Endodermal cell (in vitro differentiated cells): ENCODE data around the gene FER. TPM values are rescaled to one million over a fixed set of nuclear protein-coding genes. Genes with fewer than 3 reads are reported as not detected.

Experiments used
- DNase-seq: peaks from one replicate; pipeline ENCODE4 v3.0.0-alpha.2; 2017
- H3K27ac ChIP-seq: 2 replicates; pipeline ENCODE4 v1.5.1; 2013; ENCODE audit warnings: mild to moderate bottlenecking, low read depth, low read length, moderate library complexity
- H3K27me3 ChIP-seq: 2 replicates; pipeline ENCODE4 v1.6.1; 2013; ENCODE audit warnings: mild to moderate bottlenecking, low read length, moderate library complexity; ENCODE audit not compliant: insufficient read depth, control insufficient read depth, poor library complexity, severe bottlenecking
- H3K36me3 ChIP-seq: 2 replicates; pipeline ENCODE4 v1.7.0; 2013; ENCODE audit warnings: mild to moderate bottlenecking, low read length, moderate library complexity; ENCODE audit not compliant: control insufficient read depth, insufficient read depth
- H3K4me1 ChIP-seq: one replicate; pipeline ENCODE4 v1.7.0; 2013; ENCODE audit warnings: low read length; ENCODE audit not compliant: control insufficient read depth, insufficient read depth
- H3K4me3 ChIP-seq: 2 replicates; pipeline ENCODE4 v1.5.1; 2013; ENCODE audit warnings: mild to moderate bottlenecking, low read length, moderate library complexity
- H3K9ac ChIP-seq: 2 replicates; pipeline ENCODE4 v1.6.1; 2013; ENCODE audit warnings: mild to moderate bottlenecking, low read length, moderate library complexity; ENCODE audit not compliant: poor library complexity, severe bottlenecking; ENCODE audit errors: extremely low read depth
- H3K9me3 ChIP-seq: 2 replicates; pipeline ENCODE4 v1.6.1; 2013; ENCODE audit warnings: mild to moderate bottlenecking, low read length, moderate library complexity; ENCODE audit not compliant: control insufficient read depth
- H3K27ac Mint-ChIP-seq: 2 replicates; pipeline ENCODE4 v1.8.0; 2020; ENCODE audit warnings: mixed read lengths
- H3K27me3 Mint-ChIP-seq: 2 replicates; pipeline ENCODE4 v1.8.0; 2021; ENCODE audit warnings: mild to moderate bottlenecking, mixed read lengths; ENCODE audit not compliant: insufficient read depth
- H3K36me3 Mint-ChIP-seq: 2 replicates; pipeline ENCODE4 v1.8.0; 2020; ENCODE audit warnings: low read depth, mixed read lengths
- H3K4me1 Mint-ChIP-seq: 2 replicates; pipeline ENCODE4 v1.8.0; 2020; ENCODE audit warnings: mixed read lengths
- H3K4me3 Mint-ChIP-seq: 2 replicates; pipeline ENCODE4 v1.8.0; 2020; ENCODE audit warnings: mild to moderate bottlenecking, moderate library complexity, mixed read lengths
- H3K9me3 Mint-ChIP-seq: 2 replicates; pipeline ENCODE4 v1.8.0; 2020; ENCODE audit warnings: mild to moderate bottlenecking, mixed read lengths
- WGBS, 2 experiments: methylation state at CpG; one replicate each; pipeline versions ENCODE4 v1.1.5 to v1.1.7; 2013; ENCODE audit warnings: missing lambda C conversion rate in 2 of 2, mixed read lengths in 1 of 2; ENCODE audit not compliant: insufficient coverage in 1 of 2, insufficient read length in 1 of 2; 5-methylcytosine and 5-hydroxymethylcytosine counted together
- total RNA-seq, 2 donors: library from RNA; stranded (reverse); fragmentation: NEBNext Ultra II Directional in 1 of 2; extraction: Animal tissue kit (Norgen Biotek cat#: 25700) in 1 of 2; gene quantifications; 2 replicates in 1 of 2; 3 replicates in 1 of 2; pipeline ENCODE4 v1.2.1, GENCODE V29; 2021
- TF ChIP-seq, protein P1 (sequence below): fragments of 200-600 bp; sonication (generic); conservative IDR thresholded peaks from 2 replicates; pipeline ENCODE4 v1.5.0; 2021; ENCODE audit warnings: antibody characterized with exemption, mild to moderate bottlenecking

The FER gene
- total RNA-seq, 2 donors from 2014 or later, result 24.5 to 26.8 TPM

DNA sequence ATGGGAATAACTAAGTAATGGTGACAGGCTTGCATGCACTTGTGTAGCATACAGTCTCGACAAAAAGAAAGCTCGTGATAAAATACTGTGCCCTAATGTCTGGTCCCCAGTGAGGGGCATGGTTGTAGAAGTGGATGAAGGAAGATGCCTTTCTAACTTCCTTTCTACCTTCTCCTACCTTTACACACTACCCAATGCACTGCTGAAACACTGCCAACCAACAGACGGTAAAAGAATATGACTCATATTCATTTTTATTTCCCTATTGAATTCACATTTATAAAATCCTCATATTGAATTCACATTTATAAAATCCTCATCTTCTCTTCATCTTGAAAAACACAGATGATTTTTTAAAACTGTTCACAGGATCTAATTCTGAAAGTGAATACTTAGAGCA is 439.1 kb downstream of the FER start:
- no peaks in the 10 kb centered on the region for H3K4me1 ChIP-seq
- 95% methylated on average over 3 of the region's 3 CpGs; no CpG with 5 or more reads in 1 of the 2 experiments for WGBS, 2 experiments
- H3K36me3 ChIP-seq, result no peaks in the 10 kb centered on the region
- no peak overlapping the region for H3K4me3 ChIP-seq
- Mint-ChIP-seq H3K27me3 (no peaks in the 10 kb centered on the region), H3K9me3 (no peaks in the 10 kb centered on the region), H3K4me1 (peaks cover 3% of the 10 kb centered on the region), H3K27ac (no peak overlapping the region), H3K36me3 (peaks cover 3% of the 10 kb centered on the region), H3K4me3 (no peak overlapping the region)
- H3K9ac ChIP-seq, result no peak overlapping the region
- TF ChIP-seq, protein P1, sequence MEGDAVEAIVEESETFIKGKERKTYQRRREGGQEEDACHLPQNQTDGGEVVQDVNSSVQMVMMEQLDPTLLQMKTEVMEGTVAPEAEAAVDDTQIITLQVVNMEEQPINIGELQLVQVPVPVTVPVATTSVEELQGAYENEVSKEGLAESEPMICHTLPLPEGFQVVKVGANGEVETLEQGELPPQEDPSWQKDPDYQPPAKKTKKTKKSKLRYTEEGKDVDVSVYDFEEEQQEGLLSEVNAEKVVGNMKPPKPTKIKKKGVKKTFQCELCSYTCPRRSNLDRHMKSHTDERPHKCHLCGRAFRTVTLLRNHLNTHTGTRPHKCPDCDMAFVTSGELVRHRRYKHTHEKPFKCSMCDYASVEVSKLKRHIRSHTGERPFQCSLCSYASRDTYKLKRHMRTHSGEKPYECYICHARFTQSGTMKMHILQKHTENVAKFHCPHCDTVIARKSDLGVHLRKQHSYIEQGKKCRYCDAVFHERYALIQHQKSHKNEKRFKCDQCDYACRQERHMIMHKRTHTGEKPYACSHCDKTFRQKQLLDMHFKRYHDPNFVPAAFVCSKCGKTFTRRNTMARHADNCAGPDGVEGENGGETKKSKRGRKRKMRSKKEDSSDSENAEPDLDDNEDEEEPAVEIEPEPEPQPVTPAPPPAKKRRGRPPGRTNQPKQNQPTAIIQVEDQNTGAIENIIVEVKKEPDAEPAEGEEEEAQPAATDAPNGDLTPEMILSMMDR, result no peak
- H3K9me3 ChIP-seq, result no peaks in the 10 kb centered on the region
- no peak for DNase-seq
- no peak overlapping the region for H3K27ac ChIP-seq
- H3K27me3 ChIP-seq, result no peaks in the 10 kb centered on the region

DNA sequence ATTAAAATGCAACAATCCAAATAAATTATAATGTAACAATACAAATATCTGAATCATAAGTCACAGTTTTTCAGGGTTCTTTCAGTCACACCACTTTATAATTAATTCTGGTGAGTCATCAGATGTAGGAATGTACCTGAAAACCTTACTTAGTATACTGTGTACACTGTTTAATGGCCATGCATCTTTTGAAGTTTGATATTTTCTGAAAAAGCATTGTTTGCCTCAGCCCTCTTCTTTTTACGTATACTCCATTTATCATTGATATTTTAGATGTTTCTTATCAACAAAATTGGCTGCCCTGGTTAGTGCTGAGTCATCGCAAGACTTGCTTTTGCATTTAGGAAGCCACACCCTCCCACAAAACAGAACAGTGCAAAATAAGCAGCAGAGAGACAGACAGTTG is 443.5 kb downstream of the FER start:
- Mint-ChIP-seq H3K4me3 (no peak overlapping the region), H3K27ac (peak overlapping the region; percentile 56), H3K4me1 (peaks cover 29% of the 10 kb centered on the region), H3K9me3 (no peaks in the 10 kb centered on the region), H3K36me3 (peaks cover 3% of the 10 kb centered on the region), H3K27me3 (no peaks in the 10 kb centered on the region)
- Histone ChIP-seq H3K27me3 (no peaks in the 10 kb centered on the region), H3K4me3 (no peak overlapping the region), H3K9me3 (no peaks in the 10 kb centered on the region), H3K9ac (no peak overlapping the region), H3K27ac (no peak overlapping the region), H3K36me3 (no peaks in the 10 kb centered on the region), H3K4me1 (peaks cover 13% of the 10 kb centered on the region)
- no peak for DNase-seq
- TF ChIP-seq, protein P1, result no peak
- 91 to 100% methylated on average over 1 to 2 of the region's 2 CpGs for WGBS, 2 experiments

GRCh38 chr5:109192027-109192426 is 444.3 kb downstream of the FER start:
- Histone ChIP-seq H3K27ac (no peak overlapping the region), H3K4me1 (peaks cover 13% of the 10 kb centered on the region), H3K4me3 (no peak overlapping the region), H3K9me3 (no peaks in the 10 kb centered on the region), H3K27me3 (no peaks in the 10 kb centered on the region), H3K9ac (no peak overlapping the region), H3K36me3 (no peaks in the 10 kb centered on the region)
- Mint-ChIP-seq H3K27ac (no peak overlapping the region), H3K36me3 (peaks cover 3% of the 10 kb centered on the region), H3K4me1 (peaks cover 29% of the 10 kb centered on the region), H3K4me3 (no peak overlapping the region), H3K27me3 (no peaks in the 10 kb centered on the region), H3K9me3 (no peaks in the 10 kb centered on the region)
- WGBS, 2 experiments, result 83% methylated on average over 1 of the region's 1 CpG; no CpG with 5 or more reads in 1 of the 2 experiments
- TF ChIP-seq, protein P1, result no peak
- DNase-seq, result no peak
